GM19372 (cell line): ENCODE data around the gene SLC8A3.

ENCODE experiments used
- ATAC-seq: cut with Tn5 transposase; IDR thresholded peaks from one replicate; pipeline ENCODE4 v1.9.1; 2021; ENCODE audit warnings: mild to moderate bottlenecking, low read depth, moderate library complexity; ENCODE audit not compliant: unreplicated experiment

SLC8A3 gene

DNA sequence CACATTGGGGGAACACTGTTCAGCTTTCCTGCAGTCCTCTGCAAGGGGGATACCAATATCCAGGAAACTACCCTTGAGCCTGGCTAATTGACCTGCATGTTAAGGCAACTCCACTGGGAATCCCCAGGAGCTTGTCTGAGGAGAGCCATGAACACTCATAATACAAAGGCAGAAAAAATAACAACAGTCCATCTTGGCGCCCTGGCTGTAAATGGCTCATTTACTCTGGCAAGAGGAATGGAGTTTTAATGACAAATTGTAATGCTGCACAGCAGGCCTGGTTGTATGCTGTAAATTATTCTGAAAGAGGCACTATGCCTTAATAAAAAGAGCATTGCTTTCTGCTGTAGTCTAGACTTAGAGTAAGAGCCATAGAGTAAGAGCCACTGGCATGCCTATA is 58.3 kb downstream of the SLC8A3 start:
- no peak for ATAC-seq

DNA sequence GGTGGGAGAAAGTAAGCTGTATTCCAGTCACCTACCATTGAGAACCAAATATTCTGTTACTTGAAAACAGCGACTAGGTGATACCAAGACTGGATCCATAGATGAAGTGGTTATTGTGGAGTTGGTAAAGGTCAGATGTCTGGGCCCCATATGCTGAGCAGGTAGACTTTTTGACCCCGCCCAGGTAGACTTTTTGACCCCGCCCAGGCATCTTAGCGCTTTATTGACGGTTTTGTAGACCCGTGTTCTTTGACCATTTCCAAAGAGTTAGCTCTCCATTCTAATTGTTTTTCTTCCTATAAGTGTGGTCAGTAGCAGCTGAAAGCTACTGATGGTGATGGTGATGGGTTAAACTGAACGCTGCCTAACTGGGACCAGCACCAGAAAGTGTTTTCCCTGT is 61.6 kb downstream of the SLC8A3 start:
- ATAC-seq: no peak

DNA sequence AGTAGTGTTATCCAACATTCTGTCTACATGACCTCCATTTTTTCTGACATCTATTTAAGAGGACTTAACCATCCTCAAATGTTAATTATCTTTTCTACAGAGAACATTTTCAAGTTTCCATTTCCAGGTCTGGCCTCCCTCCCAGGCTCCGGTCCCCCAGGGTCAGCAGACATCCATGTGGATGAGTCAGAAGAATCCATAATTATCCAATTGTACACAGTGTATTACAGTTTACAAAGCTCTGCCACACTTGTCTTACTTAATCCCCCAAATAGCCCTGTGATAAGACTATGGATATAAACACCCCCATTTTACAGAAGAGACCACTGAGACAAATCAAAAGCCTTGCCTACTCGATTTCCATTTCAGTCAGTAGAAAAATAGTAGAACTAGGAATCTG is 65.0 kb downstream of the SLC8A3 start:
- ATAC-seq: no peak

DNA sequence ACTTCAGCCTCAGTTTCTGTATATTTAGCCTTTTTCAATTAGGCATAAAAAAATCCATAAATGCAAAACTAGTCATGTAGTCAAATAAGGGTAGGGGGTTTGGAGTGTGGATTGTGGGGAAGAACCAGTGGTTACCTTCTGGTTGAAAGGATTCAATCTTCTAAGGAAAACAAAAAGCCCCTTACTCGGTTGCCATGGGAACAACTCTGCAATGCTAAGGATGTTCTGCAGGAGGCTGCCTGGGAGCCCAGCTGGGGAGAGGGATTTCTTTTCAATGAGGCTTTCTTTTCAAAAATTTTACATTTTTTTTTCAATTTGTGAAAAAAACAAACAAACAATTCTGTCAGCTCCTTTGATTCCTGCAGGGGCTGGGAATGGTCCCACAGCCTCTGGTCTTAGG is 67.2 kb downstream of the SLC8A3 start:
- ATAC-seq: no peak

DNA sequence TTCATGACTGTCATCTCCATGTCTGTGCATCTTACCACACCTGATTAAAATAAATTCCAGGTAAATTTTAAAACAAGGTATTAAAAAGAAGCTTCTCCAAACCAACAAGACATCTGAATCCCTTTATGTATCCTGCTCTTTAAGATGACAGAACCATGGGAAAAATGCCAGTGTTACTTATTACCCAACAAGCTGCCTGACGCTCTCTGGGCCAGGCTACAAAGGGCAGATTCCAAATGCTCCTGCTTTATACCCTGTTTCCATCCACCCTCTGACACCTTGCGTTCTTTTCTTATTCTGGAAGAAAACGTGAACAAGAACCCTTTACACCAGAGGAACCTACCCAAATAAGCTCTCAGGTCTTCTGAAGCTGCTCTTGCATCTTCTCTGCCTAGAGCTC is 70.7 kb downstream of the SLC8A3 start:
- no peak for ATAC-seq

DNA sequence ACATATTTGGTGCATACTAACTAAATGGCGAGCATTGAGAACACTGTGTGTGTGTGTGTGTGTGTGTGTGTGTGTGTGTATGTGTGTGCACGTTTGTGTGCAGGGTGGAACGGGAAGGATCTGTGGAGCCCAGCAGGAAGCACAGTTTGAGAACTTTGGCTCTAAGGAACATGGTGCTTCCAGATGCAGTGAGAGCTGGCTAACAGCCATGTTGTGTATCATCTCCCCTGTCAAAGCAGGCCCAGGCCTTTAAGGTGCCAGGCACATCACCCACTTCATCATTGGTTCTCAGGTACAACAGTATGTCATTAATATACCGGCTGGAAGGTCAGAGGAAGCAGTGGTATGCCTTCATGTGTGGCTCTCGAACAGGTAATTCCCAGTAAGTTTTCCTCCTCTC is 72.5 kb downstream of the SLC8A3 start:
- ATAC-seq: no peak

DNA sequence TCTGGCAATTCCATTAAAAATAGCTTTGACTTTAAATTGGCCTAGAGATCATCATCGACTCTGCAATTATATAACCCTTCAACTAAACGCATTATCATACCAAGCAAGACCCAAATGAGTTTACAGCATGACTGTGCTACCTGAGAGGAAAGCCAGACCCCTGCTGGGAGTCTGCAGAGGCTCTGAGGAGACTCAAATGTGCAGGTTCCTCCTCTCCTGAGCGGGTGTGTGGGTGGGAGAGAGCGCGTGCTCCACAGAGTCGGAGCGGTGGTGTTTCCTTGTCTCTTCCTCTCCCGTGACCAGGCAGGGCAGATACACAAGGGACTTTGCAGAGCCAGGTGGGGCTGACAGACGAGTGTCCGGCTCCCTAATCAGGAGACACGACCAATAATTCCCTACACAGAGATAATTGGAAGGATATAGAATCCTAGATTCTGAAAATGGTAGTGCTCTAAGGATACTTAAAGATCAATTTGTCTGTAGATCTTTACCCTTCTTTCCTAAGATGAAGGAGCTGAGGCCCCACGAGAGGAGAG is 74.1 kb downstream of the SLC8A3 start:
- no peak for ATAC-seq

DNA sequence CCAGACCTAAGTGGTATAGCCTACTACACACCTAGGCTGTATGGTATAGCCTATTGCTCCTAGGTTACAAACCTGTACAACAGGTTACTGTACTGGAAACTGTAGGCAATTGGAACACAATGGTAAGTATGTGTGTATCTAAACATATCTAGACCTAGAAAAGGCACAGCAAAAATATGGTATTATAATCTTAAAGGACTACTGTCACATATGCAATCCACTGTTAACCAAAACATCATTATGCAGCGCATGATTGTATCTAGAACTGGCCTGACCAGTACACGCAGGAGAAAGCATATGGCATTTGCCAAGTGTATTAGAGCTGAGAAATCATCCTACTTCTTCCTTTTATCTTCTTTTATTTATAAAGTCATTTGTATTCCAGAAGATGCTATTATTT is 75.5 kb downstream of the SLC8A3 start:
- no peak for ATAC-seq

DNA sequence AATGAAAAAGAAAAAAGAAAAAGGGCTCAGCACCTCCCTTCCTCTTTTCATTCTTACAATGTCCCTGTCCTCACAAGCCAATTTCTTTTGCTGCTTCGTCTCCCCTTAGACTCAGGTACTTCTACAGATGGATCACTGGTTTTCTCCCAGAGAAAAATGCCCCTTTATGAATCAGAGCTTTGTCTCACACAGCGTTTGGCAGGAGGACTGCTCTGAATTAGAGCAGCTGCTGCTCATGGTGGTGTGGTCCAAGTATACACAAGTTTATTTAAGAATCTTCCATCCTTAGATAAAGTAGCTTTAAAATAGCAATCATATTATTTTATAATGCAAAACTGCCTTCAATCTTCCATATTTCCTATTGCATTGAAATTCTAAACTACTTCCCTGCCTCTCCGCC is 80.3 kb downstream of the SLC8A3 start:
- ATAC-seq: no peak

DNA sequence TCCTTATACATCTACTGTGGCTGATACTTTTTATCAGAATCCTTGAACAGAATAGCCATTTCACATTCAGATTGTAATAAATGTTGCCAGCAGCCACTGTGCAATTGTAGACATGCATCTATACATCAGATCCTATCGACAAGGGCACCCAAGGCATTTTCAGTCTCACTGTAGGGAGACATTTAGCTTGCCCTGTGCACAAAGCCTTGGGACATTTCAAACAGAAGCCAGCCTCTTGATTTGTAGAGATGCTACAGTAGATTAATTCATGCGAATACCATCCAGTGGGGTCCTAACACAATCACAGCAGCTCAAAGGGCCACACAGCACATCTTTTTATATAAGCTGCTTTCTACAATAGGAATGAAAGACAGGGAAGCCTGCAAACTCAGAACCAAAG is 81.4 kb downstream of the SLC8A3 start:
- no peak for ATAC-seq

DNA sequence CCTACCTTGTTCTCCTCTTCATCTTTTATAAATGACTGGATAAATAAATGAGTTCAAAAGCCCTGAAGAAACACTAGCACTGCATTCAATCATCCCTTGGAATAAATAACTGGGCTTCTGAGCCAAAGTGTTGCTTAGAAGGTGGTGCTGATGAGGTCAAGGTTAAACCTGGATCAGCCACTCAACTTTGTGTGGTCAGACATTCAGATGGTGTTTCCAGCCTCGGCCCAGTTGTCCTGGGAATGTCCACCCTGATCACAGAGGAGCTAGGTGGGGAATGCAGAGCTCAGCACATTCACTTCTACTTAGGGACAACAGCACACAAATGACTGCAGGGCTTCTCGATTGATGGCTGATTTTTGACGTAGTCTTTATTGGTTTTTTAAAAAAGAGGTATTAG is 88.7 kb downstream of the SLC8A3 start:
- no peak for ATAC-seq

DNA sequence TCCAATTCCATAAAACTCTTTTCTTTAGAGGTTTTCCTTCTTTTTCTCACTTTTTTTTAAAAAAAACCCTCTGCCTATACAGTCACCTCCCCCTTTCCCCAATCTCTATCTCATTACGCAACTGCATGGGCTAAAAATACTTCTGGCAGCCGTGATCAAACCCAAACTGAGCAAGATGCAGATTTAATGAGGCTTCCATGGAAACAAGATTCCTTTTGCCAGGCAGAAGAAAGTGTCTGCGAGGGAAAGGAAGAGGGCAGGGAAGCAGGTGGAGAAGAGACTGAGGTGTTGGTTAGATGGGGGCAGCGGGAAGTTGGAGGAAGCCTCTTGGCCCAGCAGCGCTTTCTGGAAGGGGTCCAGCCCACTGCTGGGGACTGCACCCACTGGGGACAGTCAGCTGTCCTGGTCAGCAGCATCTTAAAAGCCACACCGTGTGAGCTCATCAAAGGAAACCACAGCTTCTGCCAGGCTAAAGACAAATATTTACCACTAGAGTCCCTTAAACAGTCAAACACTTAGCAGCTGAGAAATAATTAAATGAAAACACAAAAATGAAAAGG is 90.4 kb downstream of the SLC8A3 start:
- ATAC-seq: no peak

DNA sequence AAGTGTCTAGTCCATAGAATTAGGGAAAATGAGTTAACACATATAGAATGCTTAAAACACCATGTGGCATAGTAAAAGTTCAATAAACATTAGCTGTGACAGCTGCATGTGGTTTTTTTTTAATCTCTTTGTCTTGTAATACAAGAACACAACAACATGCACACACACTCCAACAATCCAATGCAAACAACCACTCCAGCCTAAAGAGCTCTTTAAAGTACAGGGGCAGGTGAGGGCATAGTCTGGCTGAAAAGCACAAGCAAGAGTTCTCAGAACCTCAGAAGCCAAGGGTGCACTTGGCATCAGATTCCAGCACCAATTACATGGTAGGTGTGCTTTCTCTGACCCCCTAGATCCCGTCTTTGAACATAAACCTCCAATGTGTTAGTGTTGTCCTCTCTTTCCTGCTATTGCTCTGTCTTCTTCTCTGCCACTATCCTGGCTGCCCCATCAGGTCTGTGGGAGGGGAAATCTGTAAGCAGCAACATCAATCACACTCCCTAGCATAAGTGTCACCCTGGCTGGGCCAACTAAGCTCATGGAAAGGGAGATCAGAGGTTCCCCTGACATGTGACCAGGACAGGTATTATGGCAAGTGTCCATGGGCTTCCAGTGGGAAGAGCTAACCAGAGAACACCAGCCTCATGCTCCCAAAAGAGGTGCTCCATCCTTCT is 91.0 kb downstream of the SLC8A3 start:
- no peak for ATAC-seq

DNA sequence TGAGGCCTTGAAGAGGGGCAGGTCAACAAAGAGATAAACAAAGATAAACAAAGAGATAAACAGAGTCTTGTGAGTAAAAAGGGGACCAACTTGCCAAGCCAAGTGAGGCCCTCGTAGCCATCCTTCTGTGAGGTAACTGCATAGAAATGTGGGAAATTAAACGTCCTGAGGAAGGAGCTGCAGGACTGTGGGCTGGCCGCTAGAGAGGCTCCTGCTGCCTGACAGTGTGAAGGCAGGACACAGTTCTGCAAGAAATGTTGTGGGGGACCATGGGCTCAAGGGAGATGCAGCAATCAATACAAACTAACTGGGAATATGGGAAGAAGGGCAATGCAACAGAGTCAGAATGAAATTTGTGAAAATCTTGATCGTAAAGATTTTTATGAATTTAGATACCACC is 91.9 kb downstream of the SLC8A3 start:
- ATAC-seq: no peak

DNA sequence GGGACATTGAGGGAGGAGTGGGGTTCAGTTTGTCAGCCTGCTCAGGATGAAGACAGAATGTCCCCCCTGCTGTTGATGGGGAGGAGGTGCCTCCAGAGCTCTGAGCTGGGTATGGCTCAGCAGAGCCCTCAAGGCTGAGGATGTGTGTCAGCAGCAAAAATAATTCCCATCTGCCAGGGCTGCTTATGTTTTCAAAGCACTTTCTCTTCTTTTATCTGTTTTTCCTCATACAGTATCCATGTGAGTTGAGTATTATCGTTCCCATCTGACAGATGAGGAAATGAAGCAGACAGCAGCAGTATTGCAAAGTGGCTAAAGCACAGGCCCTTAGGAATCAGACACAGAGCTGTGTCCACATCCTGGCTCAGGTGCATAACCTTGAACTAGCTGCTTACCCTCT is 94.1 kb downstream of the SLC8A3 start:
- ATAC-seq: no peak

DNA sequence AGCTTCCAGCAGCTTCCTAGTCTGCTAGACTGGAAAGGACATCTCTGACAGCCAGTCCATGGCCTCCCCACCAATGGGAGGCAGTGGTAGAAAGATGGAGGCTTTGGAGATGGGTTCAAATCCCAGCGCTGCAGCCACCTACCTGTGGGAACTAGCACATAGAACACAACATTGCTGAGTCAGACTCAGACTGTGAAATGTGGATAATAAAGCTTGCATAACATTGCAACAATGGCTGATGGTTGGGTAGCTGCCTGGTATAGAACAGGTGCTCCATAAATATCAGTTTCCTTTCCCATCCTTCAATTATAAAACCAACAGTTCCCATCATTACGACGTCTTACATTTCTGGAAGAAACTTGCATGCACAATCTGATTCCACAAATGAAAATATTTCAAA is 94.6 kb downstream of the SLC8A3 start:
- no peak for ATAC-seq

DNA sequence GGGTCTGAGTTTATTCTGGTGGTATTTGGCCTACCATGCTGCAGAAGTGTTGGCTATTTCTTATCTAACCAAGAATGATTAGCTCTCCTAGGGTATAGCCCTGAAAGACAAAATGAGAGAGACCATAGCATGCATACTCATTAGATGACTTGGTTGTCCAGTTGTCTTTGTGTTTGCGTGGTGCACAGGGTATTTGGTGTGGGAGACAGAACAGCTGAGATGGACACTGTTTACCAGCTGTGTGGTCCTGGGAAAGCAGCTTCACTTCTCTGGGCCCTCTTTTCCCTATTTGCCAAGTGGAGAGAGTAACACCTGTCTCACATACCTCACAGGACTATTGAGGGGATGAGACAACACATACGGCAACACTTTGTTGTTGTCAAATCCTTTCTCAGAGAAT is 95.6 kb downstream of the SLC8A3 start:
- no peak for ATAC-seq

DNA sequence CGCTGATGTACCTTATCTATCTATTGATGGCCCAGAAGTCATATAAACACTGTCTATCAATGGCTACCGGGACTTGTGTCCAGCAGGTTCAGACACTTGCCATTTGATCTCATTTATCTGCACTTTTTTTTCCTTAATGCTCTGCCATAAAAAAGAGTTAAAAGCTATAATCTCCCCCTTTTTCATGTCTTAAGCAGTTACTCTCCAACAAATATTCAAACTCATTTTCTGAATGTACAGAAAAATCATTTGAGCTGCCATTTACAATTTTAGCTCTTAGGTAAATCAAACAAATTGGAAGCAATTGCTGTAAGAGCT is 101.4 kb downstream of the SLC8A3 start:
- no peak for ATAC-seq

DNA sequence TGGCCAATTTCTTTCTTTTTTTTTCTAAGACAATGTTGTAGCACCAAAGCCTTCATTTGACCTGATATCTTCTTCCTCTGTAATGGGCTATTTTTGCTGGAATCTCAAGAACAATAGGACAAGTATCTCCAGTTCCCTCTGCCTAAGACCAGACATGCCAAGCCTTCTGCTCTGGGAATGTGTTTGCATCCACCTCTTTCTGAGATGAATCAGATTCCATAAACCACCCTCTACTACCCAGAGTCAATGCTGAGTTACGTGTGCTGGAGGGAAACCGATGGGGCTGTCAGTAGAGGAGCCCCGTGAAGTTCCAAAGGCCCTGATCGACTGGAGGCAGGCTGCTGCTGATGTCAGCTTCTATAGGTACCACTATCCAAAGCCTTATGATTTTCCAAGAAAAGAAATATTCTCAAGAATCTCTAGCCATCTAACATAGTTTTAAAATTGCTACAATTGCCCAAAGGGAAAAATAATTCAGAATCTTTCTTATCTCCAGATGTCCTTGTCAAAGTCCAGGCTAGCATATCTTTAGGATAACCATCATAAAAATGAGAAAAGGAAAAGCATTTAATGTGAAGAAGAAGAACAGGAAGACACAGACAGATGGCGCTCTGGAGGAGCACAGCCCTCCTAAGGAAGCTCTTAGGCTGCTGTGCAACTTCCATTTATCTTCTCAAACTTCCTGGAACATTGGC is 101.9 kb downstream of the SLC8A3 start:
- ATAC-seq: no peak

DNA sequence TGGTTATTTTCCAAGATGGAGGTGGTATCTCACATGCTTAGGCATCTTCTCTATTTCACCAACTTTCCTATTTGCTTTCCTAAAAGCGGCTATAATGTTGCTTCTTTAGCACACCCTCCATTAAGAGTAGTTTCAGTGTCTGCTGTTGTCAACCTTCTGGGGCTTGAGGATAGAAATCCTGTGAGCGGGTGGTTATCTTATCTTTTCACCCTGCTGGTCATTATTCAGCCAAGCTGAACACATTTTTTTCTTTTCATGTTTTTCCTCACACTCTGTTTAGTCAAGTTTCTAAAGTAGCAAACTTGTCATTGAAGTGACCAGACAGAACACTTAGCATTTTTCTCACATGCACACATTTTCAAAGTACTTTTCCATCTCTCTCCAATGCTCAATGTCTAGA is 104.5 kb downstream of the SLC8A3 start:
- no peak for ATAC-seq

DNA sequence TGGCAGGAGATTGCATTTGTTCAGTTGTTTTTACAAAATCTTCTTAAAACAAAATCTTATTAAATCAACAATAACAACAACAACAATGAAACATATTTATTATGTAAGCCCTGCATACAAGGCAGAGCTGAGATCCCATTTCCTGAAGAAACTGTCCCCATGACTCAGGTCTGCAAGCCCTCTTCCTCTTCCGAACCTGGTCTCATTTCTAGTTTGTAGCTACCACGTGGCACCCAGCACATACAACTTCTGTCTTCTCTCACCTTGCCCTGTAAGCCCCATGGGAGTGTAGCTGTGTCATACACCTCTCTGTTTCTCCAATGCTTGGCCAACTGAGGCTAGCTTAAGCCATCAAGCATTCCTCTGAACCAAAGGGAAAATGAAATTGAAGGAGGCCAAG is 106.4 kb downstream of the SLC8A3 start:
- ATAC-seq: no peak

DNA sequence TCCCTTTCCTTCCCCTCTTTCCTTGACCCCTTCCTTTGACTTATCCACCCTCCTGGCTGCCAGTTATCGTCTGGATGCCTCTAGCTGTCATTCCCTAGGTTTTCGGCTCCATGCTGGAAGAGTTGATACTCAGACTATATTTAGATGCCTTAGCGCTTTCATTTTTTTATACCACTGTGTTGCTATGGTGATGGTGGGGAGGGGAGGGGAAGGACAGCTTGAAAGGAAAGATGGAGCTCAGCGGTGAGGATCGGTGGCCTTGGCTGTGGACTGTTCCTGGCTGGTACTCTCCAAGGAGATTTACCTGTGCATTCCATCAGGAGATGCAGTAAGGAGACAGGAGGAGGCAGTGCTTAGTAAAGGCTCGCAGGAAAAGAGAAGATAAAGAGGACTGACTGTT is 108.7 kb downstream of the SLC8A3 start:
- ATAC-seq: no peak
